IPS-20b (cell line): Measurements from ENCODE around the gene TTLL1.

Experiments
- H3K27ac ChIP-seq: one replicate; pipeline ENCODE4 v1.5.1; 2013; ENCODE audit warnings: low read length
- H3K27me3 ChIP-seq: 2 replicates; pipeline ENCODE4 v1.6.1; 2013; ENCODE audit warnings: mild to moderate bottlenecking, low read length, inconsistent platforms; ENCODE audit not compliant: insufficient read depth
- H3K36me3 ChIP-seq: 2 replicates; pipeline ENCODE4 v1.6.1; 2013; ENCODE audit warnings: low read depth, mild to moderate bottlenecking, inconsistent platforms, low read length, moderate library complexity; ENCODE audit not compliant: insufficient read depth
- H3K4me1 ChIP-seq: 2 replicates; pipeline ENCODE4 v1.6.1; 2013; ENCODE audit warnings: mild to moderate bottlenecking, control low read depth, inconsistent platforms, low read length, moderate library complexity; ENCODE audit not compliant: insufficient read depth
- H3K4me3 ChIP-seq: 2 replicates; pipeline ENCODE4 v1.5.1; 2013; ENCODE audit warnings: mild to moderate bottlenecking, low read length, inconsistent platforms
- H3K9ac ChIP-seq: 2 replicates; pipeline ENCODE4 v1.6.1; 2013; ENCODE audit warnings: low read depth, mild to moderate bottlenecking, inconsistent platforms, low read length, moderate library complexity
- H3K9me3 ChIP-seq: 2 replicates; pipeline ENCODE4 v1.6.1; 2013; ENCODE audit warnings: mild to moderate bottlenecking, low read depth, low read length, inconsistent platforms; ENCODE audit not compliant: insufficient read depth

Gene TTLL1

GRCh38 chr22:43088984-43089717 is at the start of gene TTLL1:
Gene TTLL1 (minus strand): TSS chr22:43089391. CDS start chr22:43075586, 13,805 bp downstream.
- H3K27me3 ChIP-seq = no peaks in the 10 kb centered on the region
- H3K36me3 ChIP-seq = no peaks in the 10 kb centered on the region
- no peaks in the 10 kb centered on the region for H3K4me1 ChIP-seq
- H3K4me3 ChIP-seq = peak within 1 kb of the TSS; percentile 91
- no peaks in the 10 kb centered on the region for H3K9me3 ChIP-seq
- H3K27ac ChIP-seq = no peak within 1 kb of the TSS
- H3K9ac ChIP-seq = peak within 1 kb of the TSS; percentile 78; the same call in 1 of the 2 replicates

- H3K9ac ChIP-seq = no peak overlapping the region
- H3K27ac ChIP-seq = no peak overlapping the region
- H3K27me3 ChIP-seq = no peaks in the 10 kb centered on the region
- no peak overlapping the region for H3K4me3 ChIP-seq
- peaks cover 79% of the 10 kb centered on the region for H3K36me3 ChIP-seq
- H3K4me1 ChIP-seq = no peaks in the 10 kb centered on the region
- no peaks in the 10 kb centered on the region for H3K9me3 ChIP-seq
Observed at GRCh38 chr22:43136801-43137200, 47.6 kb upstream of the TTLL1 start.

- no peak overlapping the region for H3K4me3 ChIP-seq
- H3K27me3 ChIP-seq = no peaks in the 10 kb centered on the region
- H3K9ac ChIP-seq = no peak overlapping the region
- H3K27ac ChIP-seq = no peak overlapping the region
- H3K9me3 ChIP-seq = no peaks in the 10 kb centered on the region
- H3K36me3 ChIP-seq = peaks cover 82% of the 10 kb centered on the region
- H3K4me1 ChIP-seq = no peaks in the 10 kb centered on the region
Observed at GRCh38 chr22:43136255-43136654, 47.1 kb upstream of the TTLL1 start.

- Histone ChIP-seq H3K4me3 (no peak overlapping the region), H3K27me3 (no peaks in the 10 kb centered on the region), H3K27ac (no peak overlapping the region), H3K36me3 (peaks cover 77% of the 10 kb centered on the region), H3K9me3 (no peaks in the 10 kb centered on the region), H3K4me1 (no peaks in the 10 kb centered on the region), H3K9ac (no peak overlapping the region)
Observed at GRCh38 chr22:43135565-43135964, 46.4 kb upstream of the TTLL1 start.

GRCh38 chr22:43134553-43134952 is 45.4 kb upstream of the TTLL1 start:
- no peaks in the 10 kb centered on the region for H3K9me3 ChIP-seq
- H3K36me3 ChIP-seq = peaks cover 67% of the 10 kb centered on the region
- H3K4me1 ChIP-seq = peaks cover 5% of the 10 kb centered on the region
- no peak overlapping the region for H3K4me3 ChIP-seq
- no peak overlapping the region for H3K9ac ChIP-seq
- no peaks in the 10 kb centered on the region for H3K27me3 ChIP-seq
- H3K27ac ChIP-seq = no peak overlapping the region

- H3K9me3 ChIP-seq = no peaks in the 10 kb centered on the region
- no peak overlapping the region for H3K4me3 ChIP-seq
- H3K9ac ChIP-seq = no peak overlapping the region
- H3K27me3 ChIP-seq = no peaks in the 10 kb centered on the region
- H3K27ac ChIP-seq = no peak overlapping the region
- peaks cover 8% of the 10 kb centered on the region for H3K4me1 ChIP-seq
- peaks cover 56% of the 10 kb centered on the region for H3K36me3 ChIP-seq
Observed at GRCh38 chr22:43133401-43133800, 44.2 kb upstream of the TTLL1 start.

- Histone ChIP-seq H3K27me3 (no peaks in the 10 kb centered on the region), H3K9ac (no peak overlapping the region), H3K4me1 (peaks cover 8% of the 10 kb centered on the region), H3K4me3 (no peak overlapping the region), H3K9me3 (no peaks in the 10 kb centered on the region), H3K36me3 (peaks cover 43% of the 10 kb centered on the region), H3K27ac (no peak overlapping the region)
Observed at GRCh38 chr22:43131773-43132501, 42.7 kb upstream of the TTLL1 start.

- no peaks in the 10 kb centered on the region for H3K27me3 ChIP-seq
- H3K4me1 ChIP-seq = peaks cover 8% of the 10 kb centered on the region
- H3K9ac ChIP-seq = no peak overlapping the region
- H3K4me3 ChIP-seq = no peak overlapping the region
- peaks cover 24% of the 10 kb centered on the region for H3K36me3 ChIP-seq
- H3K27ac ChIP-seq = no peak overlapping the region
- H3K9me3 ChIP-seq = no peaks in the 10 kb centered on the region
Observed at GRCh38 chr22:43129426-43130425, 40.5 kb upstream of the TTLL1 start.

GRCh38 chr22:43128928-43129424 is 39.8 kb upstream of the TTLL1 start:
- H3K27me3 ChIP-seq = no peaks in the 10 kb centered on the region
- H3K4me3 ChIP-seq = no peak overlapping the region
- H3K9ac ChIP-seq = no peak overlapping the region
- H3K9me3 ChIP-seq = no peaks in the 10 kb centered on the region
- no peak overlapping the region for H3K27ac ChIP-seq
- H3K4me1 ChIP-seq = peaks cover 8% of the 10 kb centered on the region
- peaks cover 16% of the 10 kb centered on the region; the same call in 1 of the 2 replicates for H3K36me3 ChIP-seq

GRCh38 chr22:43128116-43128515 is 38.9 kb upstream of the TTLL1 start:
- no peak overlapping the region for H3K27ac ChIP-seq

More at GRCh38 chr22:43128116-43128515, 38.9 kb upstream of the TTLL1 start:
- no peak overlapping the region for H3K4me3 ChIP-seq
- no peaks in the 10 kb centered on the region for H3K9me3 ChIP-seq
- peaks cover 11% of the 10 kb centered on the region; the same call in 1 of the 2 replicates for H3K36me3 ChIP-seq
- H3K9ac ChIP-seq = no peak overlapping the region
- H3K27me3 ChIP-seq = no peaks in the 10 kb centered on the region
- peaks cover 8% of the 10 kb centered on the region for H3K4me1 ChIP-seq
